ENCODE data around the gene ARL8A.
"Not testable (repeated sequence)": the region's sequence is repeated elsewhere in the genome, so short reads cannot be mapped to it uniquely, and the experiment has no call there.

Gene ARL8A

GRCh38 chr1:202144402-202145067 is at the start of gene ARL8A:
Gene ARL8A, minus strand, starts transcription at chr1:202144737. Its CDS starts 165 bp downstream, at chr1:202144572.
- DNase-seq = peak in 46 of 56 donors; percentile 32 to 81 (median 54)

DNA sequence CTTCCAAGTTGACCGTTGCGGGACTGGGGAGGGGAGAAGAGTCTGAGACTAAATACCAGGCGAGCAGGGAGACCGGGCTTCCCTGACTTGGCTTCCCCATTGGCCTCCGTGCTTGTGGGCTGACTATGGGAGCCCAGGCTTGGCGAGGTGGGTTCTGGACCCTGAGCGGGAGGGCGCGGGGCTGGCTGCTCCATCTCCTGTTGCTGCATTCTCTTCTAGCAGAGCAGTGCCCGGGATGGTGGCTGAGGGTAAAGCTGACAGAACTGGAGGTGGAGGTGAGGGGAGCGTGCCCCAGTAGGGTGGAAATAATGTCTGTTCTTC is 49.8 kb upstream of the ARL8A start:
- no peak for DNase-seq

DNA sequence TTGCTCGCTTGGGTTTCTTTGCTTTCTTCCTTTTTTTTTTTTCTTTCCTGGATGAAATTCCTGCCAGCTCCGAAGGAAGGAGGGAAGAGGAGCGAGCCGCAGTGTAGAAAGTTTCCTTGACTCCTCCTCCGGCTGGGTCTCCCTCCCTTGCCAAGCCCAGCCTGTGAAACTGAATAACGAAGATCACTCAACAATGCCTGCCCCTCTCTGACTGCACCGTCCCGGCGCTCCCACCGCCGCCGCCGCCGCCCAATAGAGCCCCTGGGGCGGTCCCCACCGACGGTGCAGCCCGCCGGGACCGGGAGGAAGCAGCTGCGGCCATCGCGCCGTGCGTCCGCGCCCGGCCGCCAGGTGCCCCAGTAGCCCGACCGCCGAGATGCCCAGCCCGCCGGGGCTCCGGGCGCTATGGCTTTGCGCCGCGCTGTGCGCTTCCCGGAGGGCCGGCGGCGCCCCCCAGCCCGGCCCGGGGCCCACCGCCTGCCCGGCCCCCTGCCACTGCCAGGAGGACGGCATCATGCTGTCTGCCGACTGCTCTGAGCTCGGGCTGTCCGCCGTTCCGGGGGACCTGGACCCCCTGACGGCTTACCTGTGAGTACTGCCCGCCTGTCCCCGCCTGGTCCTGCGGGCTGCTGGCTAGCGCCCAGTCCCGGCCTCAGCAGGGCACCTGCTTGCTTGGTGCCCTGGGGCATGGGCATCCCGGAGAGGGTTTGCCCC is 49.2 kb upstream of the ARL8A start, which contains the start of gene LGR6:
Gene LGR6 (plus strand): TSS at position 186 of the 714 bp plus-strand sequence. CDS start 191 bp downstream, at position 377.
- no peak for DNase-seq

- DNase-seq = peak in 25 of 56 donors; percentile 4 to 45 (median 18)
These were observed 48.5 kb upstream of the ARL8A start for GRCh38 chr1:202192770-202193613.

DNA sequence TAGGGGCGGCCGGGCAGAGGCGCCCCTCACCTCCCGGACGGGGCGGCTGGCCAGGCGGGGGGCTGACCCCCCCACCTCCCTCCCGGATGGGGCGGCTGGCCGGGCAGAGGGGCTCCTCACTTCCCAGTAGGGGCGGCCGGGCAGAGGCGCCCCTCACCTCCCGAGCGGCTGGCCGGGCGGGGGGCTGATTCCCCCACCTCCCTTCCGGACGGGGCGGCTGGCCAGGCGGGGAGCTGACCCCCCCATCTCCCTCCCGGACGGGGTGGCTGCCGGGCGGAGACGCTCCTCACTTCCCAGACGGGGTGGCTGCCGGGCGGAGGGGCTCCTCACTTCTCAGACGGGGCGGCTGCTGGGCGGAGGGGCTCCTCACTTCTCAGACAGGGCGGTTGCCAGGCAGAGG is 46.9 kb upstream of the ARL8A start:
- DNase-seq = not testable (repeated sequence)

GRCh38 chr1:202189918-202190715 is 45.6 kb upstream of the ARL8A start:
- DNase-seq = no peak

GRCh38 chr1:202189001-202189790 is 44.7 kb upstream of the ARL8A start:
- DNase-seq = peak in 45 of 56 donors; percentile 4 to 87 (median 34)

GRCh38 chr1:202187697-202188407 is 43.3 kb upstream of the ARL8A start:
- no peak for DNase-seq

DNA sequence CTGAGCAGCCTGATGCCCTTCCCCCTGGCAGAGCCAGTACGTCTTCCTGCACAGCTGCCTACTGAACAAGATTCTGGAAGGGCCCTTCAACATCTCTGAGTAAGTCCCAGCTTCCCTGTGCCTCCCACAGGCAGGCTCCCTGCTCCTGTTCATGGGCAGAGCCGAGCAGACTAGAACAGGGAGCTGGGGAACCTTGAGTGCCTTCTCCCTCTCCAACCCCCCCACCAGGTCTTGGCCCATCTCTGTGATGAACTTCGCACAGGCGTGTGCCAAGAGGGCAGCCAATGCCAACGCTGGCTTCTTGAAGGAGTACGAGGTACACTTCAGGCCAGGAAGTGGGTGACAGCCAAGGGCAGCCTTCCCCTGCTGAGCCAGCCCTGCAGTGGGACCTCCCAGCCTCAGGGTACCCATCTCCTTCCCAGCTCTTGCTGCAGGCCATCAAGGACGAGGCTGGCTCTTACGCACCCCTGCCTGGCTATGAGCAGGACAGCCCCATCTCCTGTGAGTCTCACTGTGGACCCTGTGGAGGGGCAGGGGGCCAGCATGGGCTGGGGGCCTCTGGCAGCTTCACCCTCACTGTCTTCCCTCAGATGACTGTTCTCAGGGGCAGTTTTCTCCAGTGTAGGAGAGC is 42.6 kb upstream of the ARL8A start:
- DNase-seq = no peak

DNA sequence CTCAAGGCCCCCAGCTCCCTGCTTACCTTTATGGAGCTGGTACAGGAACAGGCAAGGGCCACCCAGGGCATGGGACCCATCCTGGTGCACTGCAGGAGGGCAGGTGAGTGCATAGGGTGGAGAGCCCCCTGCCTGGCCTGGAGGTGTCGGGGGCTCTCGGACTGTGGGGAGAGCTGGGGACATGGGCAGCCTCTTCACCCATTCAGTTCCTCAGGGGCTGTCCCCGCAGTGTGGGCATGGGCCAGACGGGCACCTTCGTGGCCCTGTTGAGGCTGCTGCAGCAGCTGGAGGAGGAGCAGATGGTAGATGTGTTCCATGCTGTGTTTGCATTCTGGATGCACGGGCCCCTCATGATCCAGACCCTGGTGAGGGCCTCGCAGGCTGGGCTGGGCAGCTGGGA is 41.8 kb upstream of the ARL8A start:
- no peak for DNase-seq

DNA sequence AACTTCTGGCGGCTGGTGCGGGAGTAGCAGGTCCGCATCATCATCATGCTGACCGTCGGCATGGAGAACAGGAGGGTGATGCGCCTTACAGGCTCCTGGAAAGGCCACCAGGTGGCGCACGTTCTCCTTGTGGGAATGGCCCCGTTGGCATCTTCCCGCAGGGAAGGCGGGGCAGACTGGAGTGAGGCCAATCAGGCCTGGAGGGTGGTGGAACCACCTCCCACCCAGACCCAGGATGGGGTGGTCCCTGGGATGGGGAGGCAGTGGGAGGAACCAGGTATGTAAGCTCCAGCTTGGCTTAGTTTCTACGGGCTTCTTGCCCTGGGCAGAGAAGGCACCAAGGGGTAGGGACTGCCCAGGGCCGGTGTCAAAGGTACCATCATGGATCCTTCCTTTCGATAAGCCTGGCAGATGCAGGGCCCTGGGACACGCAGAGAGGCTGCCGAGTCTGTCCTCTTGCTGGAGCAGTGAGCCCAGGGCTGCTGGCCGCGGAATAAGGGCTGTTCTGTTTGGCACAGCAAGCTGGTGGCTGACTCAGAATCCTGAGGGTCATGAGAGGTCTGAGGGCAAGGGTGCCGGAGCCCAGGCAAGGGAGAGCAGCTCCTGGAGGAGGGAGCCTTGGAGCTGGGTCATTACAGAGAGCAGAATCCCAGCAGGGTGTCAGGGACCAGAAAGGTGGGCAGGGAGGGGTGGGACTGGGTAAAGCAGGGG is 40.4 kb upstream of the ARL8A start:
- peak in 53 of 56 donors; percentile 5 to 85 (median 46) for DNase-seq

- DNase-seq = no peak
These were observed 37.7 kb upstream of the ARL8A start for GRCh38 chr1:202182040-202182877.

DNA sequence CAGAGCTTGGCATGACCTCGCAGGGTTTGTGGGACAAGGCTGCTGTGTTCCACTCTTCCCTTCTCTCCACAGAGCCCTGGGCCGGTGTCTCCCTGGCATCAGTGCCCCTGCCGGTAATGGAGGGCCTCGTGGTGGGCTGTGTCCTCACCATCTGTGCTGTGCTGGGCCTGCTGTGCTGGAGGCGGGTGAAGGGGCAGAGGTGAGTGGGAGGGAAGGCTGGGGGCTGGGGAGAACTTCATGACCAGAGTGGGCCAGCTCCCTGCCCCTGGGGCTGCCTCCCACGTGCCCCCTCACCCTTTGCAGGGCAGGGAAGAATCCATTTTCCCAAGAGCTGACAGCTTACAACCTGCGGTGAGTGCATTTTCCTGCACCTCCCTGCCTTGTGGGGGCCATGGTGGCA is 37.0 kb upstream of the ARL8A start:
- DNase-seq = no peak

- not testable (repeated sequence) for DNase-seq
These were observed 36.2 kb upstream of the ARL8A start for GRCh38 chr1:202180751-202181139.

GRCh38 chr1:202179828-202180750 is 35.6 kb upstream of the ARL8A start:
- no peak for DNase-seq

Measured in amygdala (tissue), 56 donors.